ENCODE data around the gene ACSM6.
"Not testable (repeated sequence)": the region's sequence is repeated elsewhere in the genome, so short reads cannot be mapped to it uniquely, and the experiment has no call there.

ACSM6 gene

GRCh38 chr10:95214369-95214768 lies 20.3 kb downstream of the ACSM6 start:
- DNase-seq (ENCODE audit: extremely low read depth in 1 of 2, low read depth in 1 of 2) = no peak

DNA sequence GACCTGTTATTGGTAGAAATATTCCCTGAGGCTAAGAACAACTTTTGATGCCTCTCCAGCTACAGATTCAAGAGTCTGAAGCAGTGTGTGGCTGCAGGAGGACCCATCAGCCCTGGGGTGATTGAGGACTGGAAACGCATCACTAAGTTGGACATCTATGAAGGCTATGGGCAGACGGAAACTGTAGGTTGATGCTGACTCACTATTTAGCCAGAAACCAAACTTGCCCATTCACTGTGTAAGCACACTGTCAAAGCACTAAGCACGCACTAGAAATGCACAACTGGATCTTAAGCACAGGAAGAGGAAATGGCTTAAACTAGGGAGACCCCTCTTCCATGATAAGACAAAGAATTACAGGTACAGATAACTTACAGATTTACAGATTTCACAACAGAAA lies 20.8 kb downstream of the ACSM6 start:
- no peak for DNase-seq (ENCODE audit: extremely low read depth in 1 of 2, low read depth in 1 of 2)

GRCh38 chr10:95217476-95217875 lies 23.4 kb downstream of the ACSM6 start:
- DNase-seq (ENCODE audit: extremely low read depth in 1 of 2, low read depth in 1 of 2) = no peak

DNA sequence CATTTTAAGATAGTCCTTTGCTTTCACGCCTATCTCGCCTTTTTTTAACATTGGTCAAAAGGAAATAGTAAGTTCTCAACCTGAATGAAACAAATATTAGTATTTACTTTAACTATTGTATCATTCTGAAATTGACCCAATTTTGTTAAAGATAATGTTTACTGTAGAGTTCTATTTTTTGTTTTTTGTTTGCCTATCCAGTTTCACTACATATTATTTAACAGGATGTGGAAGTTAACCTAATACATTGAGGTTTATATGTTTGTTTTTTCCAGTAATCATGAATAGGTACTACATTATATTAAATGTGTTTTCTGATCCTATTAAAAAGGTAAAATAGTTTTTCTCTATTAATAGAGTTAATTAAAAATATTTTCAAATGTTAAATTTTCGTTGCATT lies 26.5 kb downstream of the ACSM6 start:
- DNase-seq (ENCODE audit: extremely low read depth in 1 of 2, low read depth in 1 of 2) = no peak

DNA sequence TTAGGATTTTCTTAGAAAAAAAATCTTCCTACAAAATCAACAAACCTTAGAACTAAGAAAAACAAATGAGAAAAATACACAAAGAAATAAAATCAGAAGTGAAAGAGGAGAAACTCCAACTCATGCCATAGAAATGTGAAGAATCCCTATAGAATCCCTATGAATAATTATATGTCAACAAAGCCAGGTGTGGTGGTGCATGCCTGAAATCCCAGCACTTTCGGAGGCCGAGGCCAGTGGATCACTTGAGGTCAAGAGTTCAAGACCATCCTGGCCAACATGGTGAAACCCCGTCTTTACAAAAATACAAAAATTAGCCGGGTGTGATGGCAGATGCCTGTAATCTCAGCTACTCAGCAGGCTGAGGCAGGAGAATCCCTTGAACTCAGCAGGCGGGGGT lies 27.1 kb downstream of the ACSM6 start:
- no peak for DNase-seq (ENCODE audit: extremely low read depth in 1 of 2, low read depth in 1 of 2)

DNA sequence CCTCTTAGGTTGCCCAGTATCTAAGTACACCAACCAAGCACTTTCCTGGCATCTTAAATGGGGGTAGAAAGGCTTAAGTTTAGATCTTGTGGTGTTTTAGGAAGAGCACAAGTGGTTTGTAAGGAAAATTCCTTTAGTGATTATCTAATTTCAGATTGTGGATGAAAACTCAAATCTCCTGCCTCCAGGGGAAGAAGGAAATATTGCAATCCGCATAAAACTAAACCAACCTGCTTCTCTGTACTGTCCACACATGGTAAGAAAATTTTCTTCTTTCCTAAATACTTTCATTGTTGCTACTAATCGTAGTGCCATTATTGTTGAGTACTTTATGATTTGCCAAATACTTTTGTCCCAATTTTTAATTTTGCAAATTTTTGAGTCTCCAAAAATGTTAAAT lies 31.1 kb downstream of the ACSM6 start:
- no peak for DNase-seq (ENCODE audit: extremely low read depth in 1 of 2, low read depth in 1 of 2)

GRCh38 chr10:95228934-95229723 lies 35.1 kb downstream of the ACSM6 start:
- DNase-seq (ENCODE audit: extremely low read depth in 1 of 2, low read depth in 1 of 2) = not testable (repeated sequence)

DNA sequence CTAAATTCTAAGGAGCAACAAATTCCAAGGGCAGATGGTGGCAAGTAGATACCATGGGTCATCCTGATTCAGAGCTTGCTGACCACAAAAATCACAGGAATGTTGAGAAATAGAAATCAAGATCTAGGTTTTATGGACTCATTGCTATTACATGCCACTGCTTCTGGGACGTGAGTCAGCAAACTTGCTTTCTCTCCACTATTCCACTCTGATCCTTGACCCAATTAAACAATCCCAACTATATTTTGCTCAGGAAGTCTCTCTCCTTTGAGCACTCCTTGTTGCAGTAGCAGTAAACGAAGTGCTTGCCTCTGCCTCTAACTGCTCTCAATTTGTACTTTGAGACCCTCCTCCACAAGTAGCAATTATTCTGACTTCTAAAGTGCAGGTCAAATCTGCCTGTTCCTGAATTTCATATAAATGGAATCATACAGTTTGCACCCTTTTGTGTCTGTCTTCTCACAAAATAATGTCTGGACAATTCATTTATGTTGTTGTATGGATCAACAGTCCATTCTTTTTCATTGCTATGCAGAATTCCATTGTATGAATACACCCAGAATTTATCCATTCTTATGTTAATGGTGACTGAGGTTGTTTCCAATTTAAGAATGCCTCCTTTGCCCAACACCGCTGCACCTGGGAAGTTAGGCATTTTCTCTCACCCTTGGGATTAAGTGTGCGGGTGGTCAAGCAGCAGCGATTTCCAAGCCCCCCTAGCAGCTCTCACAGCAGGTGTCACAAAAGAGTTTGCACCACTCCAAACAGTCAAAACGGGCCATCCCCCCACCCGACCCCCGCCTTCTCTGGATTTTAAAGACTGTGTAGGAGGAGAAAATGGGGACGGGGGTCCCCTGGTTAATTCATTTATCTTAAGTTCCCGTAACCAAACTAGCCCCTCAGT lies 35.9 kb downstream of the ACSM6 start:
- DNase-seq (ENCODE audit: extremely low read depth in 1 of 2, low read depth in 1 of 2) = no peak

- peak; percentile 18 to 20 for DNase-seq (ENCODE audit: extremely low read depth in 1 of 2, low read depth in 1 of 2)
Observed at GRCh38 chr10:95230677-95231586, 36.9 kb downstream of the ACSM6 start.

DNA sequence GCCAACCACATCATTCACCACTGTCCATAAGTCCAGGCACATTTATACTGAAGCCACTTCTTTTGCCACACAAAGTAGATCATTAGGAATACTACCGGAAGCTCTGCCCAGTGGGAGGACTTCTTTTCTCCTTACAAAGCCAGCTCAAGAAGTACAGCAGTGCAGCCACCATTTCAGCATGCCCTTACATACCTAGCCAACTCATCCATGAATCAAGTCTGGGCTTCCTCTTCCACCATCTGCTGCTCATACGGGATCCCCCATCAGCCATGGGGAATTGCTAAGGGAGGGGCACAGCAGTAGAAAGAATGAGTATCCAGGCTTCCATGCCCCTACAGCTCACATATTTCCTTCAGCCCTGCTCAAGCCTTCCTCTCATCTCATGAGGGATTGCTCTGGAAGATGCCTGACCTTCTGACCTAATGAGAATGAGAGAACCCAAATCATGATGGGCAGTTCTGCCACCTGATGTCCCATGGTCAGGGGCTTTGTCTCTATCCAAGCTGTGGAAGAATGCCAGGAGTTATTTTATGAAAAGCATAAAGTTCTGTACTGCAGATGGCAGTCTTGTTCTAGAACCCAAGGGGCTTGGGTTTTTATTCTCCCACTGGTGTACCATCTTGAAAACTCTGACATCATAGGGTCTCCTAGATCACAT lies 39.5 kb downstream of the ACSM6 start:
- DNase-seq (ENCODE audit: extremely low read depth in 1 of 2, low read depth in 1 of 2) = no peak

DNA sequence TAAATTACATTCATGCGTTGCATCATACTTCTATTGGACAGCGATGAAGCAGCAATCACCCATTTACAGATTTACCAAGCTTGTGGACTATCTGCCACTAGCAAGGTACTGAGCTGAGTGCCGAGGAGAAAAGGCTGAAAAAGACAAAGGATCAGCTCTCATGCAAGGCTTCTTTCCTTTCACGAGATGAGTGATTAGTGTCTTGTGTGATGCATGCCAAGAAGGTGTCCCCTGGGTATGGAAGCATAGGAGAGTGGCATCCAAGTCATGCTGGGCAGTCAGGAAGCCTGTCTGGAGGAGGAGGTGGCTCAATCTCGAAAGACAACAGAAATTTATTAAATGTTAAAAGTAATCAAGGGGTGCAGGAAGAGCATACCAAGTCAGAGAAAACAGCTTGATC lies 40.9 kb downstream of the ACSM6 start:
- DNase-seq (ENCODE audit: extremely low read depth in 1 of 2, low read depth in 1 of 2) = no peak

- no peak for DNase-seq (ENCODE audit: extremely low read depth in 1 of 2, low read depth in 1 of 2)
Observed at GRCh38 chr10:95235676-95236067, 41.6 kb downstream of the ACSM6 start.

DNA sequence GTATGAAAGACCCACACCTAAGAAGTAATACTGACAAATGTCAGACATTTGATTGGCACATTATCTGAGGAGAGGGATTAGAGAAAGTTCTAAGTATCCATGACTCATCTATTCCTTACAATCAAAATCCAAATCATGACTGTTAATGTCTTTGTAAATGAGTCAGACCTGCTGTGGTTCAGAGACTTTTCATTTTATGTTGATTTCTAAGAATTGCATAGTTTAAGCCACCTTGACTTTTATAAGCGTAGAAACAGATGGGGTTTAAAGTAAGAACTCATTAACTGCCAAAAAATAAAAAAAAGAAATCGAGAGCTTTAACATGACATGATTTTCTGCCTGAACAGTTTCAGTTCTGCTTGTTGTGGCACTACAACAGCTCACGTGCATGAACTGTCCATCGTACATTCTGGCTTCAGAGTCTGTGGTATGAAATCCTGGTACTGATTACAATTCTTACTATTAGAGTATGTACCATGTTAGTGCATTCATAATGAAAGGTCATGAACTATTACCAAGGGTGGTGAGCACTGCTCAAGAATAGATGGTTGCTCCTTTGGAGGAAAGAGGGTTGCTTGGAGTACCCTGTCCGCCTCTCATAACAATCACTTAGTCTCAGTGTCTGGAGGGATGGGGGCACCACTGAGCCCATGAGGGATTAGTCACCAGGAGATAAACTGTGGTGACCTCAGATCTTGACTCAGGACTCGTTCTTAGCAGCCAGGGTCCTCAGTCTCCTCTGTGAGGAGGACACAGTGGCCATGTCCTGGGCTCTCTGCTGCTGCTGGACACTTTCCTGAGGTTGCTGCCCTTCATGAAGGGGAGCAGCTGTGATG lies 42.2 kb downstream of the ACSM6 start:
- DNase-seq (ENCODE audit: extremely low read depth in 1 of 2, low read depth in 1 of 2) = peak in 1 of 2 donors; percentile 21

- DNase-seq (ENCODE audit: extremely low read depth in 1 of 2, low read depth in 1 of 2) = no peak
Observed at GRCh38 chr10:95237376-95238170, 43.5 kb downstream of the ACSM6 start.

- DNase-seq (ENCODE audit: extremely low read depth in 1 of 2, low read depth in 1 of 2) = not testable (repeated sequence)
Observed at GRCh38 chr10:95240096-95240495, 46.1 kb downstream of the ACSM6 start.

- DNase-seq (ENCODE audit: extremely low read depth in 1 of 2, low read depth in 1 of 2) = no peak
Observed at GRCh38 chr10:95240811-95241210, 46.8 kb downstream of the ACSM6 start.

DNA sequence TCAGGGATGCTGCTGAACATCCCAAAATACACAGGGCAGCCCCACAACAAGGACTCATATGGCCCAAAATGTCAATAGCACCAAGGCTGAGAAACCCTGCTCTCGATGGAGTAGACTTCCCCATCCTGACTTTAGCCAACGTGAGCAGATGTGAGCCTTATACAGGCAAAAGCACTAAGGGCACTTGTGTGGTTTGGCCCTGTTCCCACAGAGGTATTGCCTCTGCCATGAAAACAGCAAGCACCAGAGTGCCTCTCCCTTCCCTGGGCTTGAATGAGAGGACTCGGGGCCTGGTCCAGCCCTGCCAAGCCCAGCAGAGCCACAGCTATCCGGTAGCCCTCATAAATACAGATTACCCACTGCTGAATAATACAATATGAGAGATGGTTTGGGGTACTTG lies 47.5 kb downstream of the ACSM6 start:
- no peak for DNase-seq (ENCODE audit: extremely low read depth in 1 of 2, low read depth in 1 of 2)

DNA sequence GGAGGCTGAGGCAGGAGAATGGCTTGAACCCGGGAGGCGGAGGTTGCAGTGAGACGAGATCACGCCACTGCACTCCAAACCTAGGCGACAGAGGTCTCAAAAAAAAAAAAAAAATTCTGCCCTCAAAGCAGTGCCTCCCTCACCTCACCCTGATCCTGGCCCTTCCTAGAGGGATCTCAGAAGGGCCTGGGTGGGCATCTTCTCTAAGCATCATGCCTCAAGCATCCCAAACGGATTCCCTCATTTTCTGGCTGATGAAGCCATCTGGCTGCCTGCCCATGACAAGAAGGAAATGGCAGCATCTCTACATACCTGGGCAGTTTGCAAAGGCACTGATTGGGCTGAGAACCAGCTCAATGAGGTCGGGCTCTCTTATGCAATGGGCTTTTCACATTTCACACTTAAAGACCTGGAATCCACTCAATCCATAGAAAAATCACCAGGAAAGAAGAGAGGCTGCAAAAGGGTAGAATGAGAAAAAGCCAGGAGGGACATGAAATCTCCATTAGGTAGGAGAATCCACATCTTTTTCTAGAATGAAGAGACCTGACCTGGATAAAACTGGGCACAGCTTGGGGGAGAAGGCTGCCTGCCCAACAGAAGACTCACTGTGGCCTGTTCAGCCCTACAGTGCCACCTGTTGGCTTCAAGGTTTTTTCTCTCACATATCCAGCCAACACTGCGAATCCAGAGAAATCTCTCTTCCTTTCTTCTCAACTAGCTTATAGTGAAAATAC lies 48.7 kb downstream of the ACSM6 start:
- DNase-seq (ENCODE audit: extremely low read depth in 1 of 2, low read depth in 1 of 2) = peak in 1 of 2 donors; percentile 16

Measured in stimulated activated CD8-positive, alpha-beta memory T cell treated with anti-CD3 and anti-CD28 coated beads, Interleukin-7, amount 100 ng/mL, for 48 hours (primary cell).